NCI-H748 treated with DMSO at 0.1 percent for 48 hours (cell line): ENCODE measurements around the gene DPP4.
A peak's percentile ranks its signal among the peaks of the same experiment; 100 is the strongest.

ENCODE experiments used
- DNase-seq: peaks from one replicate; lab custom pipeline; 2025; lab: John Stamatoyannopoulos, UW

The DPP4 gene

GRCh38 chr2:162085090-162085891 lies 11.3 kb upstream of the DPP4 start:
- no peak for DNase-seq

DNA sequence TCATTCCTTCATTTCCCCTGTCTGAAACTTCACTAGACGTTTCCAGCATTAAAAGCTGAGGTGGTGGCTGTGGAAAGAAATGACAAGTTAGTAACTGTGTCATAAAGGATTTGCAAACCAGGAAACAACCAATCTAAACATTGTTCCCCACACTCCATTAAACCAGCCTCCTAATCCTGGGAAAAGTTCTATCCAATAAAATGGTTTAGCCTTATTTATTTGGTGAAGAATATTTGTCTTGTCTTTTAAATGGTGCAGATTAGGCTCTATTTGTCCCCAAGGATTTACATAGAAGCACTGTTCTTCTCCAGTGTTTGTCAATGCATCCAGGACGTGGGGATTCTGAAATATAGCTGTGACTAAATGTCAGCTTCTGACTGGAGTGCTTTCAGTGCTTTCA lies 10.5 kb upstream of the DPP4 start:
- no peak for DNase-seq

GRCh38 chr2:162082681-162083080 lies 8.7 kb upstream of the DPP4 start:
- DNase-seq: no peak

- no peak for DNase-seq
Observed at GRCh38 chr2:162082036-162082435, 8.0 kb upstream of the DPP4 start.

- DNase-seq: no peak
Observed at GRCh38 chr2:162079514-162079913, 5.5 kb upstream of the DPP4 start.

DNA sequence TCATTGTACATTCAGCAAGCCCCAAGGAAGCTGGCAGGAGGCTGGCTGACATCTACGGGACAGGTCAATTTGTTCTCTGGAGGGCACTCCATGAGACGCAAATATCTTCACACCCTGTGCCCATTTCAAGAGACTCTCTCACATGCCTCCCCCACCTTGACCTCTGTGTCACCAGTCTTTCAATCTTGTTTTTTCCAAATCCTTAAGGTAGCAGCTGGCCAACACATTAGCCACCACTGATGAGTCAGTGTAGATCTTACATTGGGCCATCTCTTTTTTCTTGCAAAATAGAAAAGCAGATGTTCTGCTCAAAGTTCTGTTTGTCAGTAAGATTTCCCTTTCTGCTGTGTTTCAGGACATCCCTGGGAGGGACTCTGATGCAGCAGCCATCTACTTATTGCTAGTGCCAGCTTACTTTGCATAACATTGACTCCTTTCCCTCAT lies 1.7 kb upstream of the DPP4 start:
- DNase-seq: no peak

GRCh38 chr2:162074928-162075688 lies 1.1 kb upstream of the DPP4 start:
- DNase-seq: peak; percentile 13

DNA sequence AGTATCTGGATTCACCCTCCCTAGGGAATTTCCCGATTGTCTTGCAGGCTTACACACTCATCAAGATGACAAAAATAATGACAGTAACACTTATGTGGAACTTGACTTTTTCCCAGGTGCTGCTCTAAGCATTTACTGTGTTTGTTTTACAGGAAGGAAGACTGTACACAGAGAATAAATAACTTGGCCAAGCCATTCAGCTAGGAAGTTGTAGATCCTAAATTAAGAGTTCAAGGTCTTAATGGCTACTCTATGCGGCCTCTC lies 549 bp upstream of the DPP4 start:
- DNase-seq: no peak

GRCh38 chr2:162072976-162073887 lies 783 bp downstream of the DPP4 start:
- no peak for DNase-seq

DNA sequence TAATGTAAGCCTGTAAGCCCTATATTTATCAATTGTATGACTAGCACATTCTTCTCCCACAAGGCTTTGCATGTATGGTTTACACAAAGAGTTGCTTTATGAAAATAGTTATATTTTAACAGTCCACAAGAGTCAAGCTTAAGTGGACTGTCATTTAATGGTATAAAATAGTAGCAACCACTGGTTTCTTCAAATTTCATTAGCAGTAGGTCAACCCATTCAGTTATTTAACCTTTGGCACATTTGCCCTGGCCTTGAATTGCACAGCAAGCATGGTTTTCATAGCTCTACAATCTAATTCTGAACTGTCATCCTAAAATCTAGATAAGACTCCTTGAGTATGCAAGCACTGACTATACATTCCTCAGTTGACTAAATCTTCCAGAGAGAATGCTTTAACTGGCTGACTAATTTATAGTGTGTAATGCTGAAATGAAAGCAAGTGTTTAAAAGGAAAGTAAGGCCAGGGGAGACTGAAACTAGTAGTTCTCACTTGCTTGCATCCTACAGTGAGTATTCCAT lies 1.8 kb downstream of the DPP4 start:
- DNase-seq: no peak

DNA sequence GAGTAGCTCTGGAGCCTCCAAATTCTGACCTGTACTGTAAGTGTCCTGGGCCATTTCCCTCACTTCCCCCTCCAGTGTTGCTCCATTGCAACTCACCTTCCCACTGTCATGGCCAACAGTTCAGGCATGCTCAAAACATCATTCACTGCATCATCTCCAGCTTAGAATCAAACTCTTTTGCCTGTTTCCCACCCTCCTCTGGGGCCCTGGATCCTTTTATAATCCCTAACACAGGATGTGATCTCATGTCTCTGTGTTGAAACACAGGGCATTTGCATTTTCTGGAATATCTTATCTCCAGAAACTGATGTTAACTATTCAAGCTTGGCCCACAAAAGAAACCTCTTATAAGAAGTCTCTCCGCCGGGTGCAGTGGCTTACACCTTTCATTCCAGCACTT lies 3.0 kb downstream of the DPP4 start:
- no peak for DNase-seq

GRCh38 chr2:162070228-162070936 lies 3.6 kb downstream of the DPP4 start:
- no peak for DNase-seq

- no peak for DNase-seq
Observed at GRCh38 chr2:162069267-162069903, 4.6 kb downstream of the DPP4 start.

DNA sequence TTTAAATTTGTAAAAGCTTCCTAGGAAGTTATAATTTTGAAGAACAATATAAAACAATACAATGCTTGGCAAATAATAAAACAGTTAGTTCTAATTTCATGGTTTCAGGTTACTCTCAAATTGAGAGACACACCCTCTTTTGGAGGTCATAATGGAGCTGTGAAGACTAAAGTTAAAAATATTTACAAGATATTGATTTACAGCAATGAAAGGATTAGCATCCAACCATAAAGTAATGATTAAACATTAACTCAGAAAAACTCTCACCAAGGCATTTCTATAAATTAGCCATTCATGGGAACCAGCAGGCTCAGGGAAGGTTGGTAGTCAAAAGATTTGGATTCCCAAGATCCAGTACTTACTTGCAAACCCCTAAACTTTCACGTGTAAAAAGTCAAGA lies 6.4 kb downstream of the DPP4 start:
- DNase-seq: peak; percentile 34

- peak; percentile 99 for DNase-seq
Observed at GRCh38 chr2:162065767-162066166, 8.2 kb downstream of the DPP4 start.

GRCh38 chr2:162063899-162064298 lies 10.1 kb downstream of the DPP4 start:
- DNase-seq: no peak

DNA sequence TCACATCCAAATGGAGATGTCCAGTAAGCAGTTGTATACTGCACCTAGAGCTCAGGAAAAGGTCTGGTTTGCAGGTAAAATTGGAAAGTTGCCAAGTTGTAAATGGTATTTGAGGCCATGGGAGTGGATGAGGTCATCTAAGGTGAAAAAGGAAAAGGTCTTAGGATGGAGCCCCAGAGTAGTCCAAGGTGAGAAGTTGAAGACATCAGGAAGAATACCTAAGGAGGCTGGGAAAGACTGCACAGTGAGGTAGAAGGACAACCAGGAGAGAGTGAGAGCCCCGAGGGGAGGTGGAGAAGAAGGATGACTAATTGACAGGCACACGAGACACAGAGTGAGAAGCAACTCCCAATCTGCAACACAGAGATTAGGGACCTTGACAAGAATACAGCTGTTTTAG lies 10.7 kb downstream of the DPP4 start:
- no peak for DNase-seq

DNA sequence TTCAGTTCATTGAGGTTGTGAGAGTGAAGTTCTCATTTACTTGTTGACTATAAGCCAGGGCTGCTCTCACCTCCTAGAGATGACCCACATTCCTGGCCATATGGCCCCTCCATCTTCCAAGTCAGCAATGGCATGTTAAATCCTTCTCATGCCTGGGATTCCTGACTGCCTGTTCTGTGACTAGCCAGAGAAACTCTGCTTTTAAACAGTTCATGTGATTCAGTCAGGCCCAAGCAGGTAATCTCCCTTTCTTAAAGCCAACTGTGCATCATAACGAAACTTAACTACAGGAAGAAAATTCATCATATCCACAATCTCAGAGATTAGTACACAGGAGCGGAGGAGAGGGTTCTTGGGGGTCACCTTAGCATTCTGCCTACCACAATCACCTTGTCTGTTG lies 11.5 kb downstream of the DPP4 start:
- no peak for DNase-seq

DNA sequence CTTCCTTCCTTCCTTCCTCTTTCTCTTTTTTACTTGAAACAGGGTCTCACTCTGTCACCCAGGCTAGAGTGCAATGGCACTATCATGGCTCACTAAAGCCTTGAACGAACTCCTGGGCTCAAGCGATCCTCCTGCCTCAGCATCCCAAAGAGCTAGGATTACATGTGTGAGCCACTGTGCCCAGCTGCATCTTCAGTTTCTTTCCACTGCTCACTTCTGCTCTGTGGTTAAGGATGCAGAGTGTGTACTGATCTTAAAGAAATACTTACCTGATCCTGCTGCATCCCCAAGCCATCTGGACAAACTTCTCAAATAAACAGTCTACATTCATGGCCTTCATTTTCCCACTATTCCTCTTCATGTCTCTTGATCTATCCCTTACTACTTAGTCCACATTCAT lies 13.0 kb downstream of the DPP4 start:
- no peak for DNase-seq

DNA sequence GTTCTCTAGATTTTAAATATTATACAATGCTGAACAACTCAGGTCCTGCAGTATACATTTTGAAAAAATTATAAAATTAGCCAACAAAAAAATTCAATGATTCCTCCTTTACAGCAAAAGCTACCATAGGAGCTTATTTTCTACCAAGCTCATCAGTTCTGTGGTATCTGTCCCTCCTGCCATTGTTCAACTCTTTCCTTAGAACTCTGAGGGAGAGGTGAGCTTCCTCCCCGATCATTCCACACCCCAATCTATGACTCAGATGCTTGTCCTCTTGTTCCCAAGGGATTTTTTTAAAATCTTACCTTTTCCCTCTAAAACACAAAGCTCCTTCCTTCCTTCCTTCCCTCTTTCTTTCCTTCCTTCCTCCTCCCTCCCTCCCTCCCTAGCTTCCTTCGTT lies 13.5 kb downstream of the DPP4 start:
- no peak for DNase-seq

DNA sequence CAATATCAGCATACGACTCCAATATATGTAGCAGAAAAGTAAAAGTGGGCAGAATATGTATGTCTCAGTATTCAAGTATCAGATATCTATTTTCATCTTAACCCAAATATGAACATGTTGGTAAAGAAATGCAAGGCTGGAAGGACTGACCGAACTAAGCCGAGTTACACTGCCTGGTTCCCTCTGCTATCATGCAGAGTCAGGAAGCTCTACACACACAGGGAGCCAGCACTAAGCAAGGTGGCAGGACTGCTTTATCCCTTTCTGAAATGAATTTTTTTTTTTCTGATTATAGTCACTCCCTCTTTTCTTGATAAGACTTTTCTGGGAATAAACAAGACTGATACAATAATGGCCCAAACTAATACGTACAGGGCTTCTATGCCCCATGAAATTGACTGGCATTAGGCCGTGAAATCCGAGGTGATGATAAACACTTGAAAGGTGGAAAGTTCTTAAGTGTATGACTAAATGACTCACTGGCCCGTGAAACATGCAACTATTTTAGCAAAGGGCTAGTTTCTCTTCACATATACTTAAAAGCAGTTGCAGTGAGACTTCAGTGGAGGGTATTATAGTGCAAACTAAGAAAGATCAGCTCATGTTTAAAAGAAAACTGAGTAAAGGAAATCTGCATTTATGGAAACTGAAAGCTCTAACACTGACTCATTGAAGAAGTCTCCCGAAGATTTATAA lies 14.9 kb downstream of the DPP4 start:
- no peak for DNase-seq
